ENCODE measurements around the gene ST3GAL4. TPM values are rescaled to one million over a fixed set of nuclear protein-coding genes. Genes with fewer than 3 reads are reported as not detected.
"Not testable (repeated sequence)": the region's sequence is repeated elsewhere in the genome, so short reads cannot be mapped to it uniquely, and the experiment has no call there.

ST3GAL4 gene
- polyA plus RNA-seq, 2 of the 4 experiments (the other 2 are of a cell fraction), result 11.9 to 17.5 TPM

DNA sequence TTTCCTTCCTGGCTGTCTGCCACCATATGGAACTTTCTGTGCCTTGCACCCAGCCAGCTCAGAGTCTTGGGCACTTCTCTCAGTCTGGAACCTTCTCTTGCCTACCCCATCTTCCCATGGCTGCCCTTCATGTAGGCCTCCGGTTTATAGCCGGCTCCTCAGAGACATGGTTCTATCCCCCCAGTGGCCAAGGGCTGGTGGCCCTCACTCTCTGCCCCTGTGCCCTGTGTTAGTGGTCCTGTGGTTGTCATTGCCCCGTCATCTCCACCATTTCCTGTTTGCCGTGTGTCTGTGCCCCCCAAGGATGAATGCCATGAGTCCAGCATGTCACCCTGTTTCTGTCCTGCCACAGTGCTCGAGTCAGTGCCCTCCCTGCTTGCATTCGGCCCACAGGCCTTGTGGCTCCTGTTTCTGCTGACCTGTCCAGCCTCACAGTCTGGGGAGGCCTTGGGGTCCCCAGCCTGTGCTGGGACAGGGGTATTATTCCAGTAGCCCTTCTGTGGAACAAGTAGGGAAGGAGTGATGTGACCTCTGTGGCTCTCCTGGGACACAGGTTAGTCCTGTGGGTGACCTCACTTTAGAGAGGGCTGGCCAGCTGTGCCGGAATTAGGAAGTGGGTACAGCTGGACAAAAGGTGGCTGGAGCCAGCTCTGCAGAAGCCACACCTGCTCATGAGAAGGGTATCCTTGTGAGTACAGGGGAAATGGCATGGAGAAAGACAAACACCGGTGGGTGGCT lies 30.7 kb downstream of the ST3GAL4 start (continued):
- no peak for TF ChIP-seq TP53 (CRISPR knock-in tag; IDR thresholded peaks at IDR 0.05)
- no peak for TF ChIP-seq KDM5A (IDR thresholded peaks at IDR 0.05)
- TF ChIP-seq JUNB (IDR thresholded peaks at IDR 0.05), result no peak

DNA sequence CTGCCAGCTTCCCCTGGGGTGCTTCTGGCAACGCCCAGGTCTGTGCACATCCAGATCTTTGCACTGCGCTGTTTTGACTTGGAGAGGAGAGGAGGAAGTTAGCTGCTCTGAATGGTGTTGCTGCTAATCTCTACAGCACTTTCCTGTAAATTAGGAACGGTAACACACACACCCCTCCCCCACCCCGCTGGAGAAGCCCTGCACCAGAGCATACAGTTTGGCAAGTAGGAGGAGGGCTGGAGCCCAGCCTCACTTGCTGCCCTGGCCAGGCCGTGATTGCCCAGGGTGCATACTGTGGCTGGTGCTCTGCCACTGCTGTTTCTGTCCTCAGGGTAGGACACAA lies 31.2 kb downstream of the ST3GAL4 start:
- H3K4me1 ChIP-seq; H3K9me3 ChIP-seq; DNase-seq (ENCODE audit: low read depth in 1 of 2, low spot score in 1 of 2); H3K4me3 ChIP-seq; POLR2A ChIA-PET; H3K27ac ChIP-seq; H3K4me2 ChIP-seq; ATAC-seq; FAIRE-seq: not testable (repeated sequence)
- CTCF ChIA-PET, result interaction anchor here (0.6 kb wide), 1 partner anchor 891 kb away, joined by 4 read pairs; the partner anchor contains the start of gene FEZ1
- 63% methylated on average over 5 of the region's 5 CpGs for WGBS (ENCODE audit: missing lambda C conversion rate)

DNA sequence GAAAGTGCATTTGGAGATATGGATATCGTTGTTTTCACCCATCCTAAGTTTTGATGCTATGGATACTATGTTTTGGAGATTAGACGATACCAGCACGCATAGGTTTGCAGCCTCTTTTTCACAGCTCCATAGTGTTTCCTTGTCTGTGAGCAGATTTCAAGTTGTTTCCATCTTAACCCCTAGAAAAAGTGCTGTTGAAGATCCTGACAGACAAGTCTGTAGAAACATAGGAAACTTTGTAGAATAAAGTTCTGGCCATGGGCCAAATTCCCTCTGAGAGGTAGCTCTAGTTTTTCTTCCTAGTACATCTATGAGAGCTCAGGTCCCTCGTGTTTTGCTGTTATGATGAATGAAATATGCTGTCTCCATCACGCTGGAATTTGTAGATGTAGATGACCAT lies 32.4 kb downstream of the ST3GAL4 start:
- TF ChIP-seq RNF2 (IDR thresholded peaks at IDR 0.05; ENCODE audit: borderline replicate concordance, low read depth), result no peak
- TF ChIP-seq FOSL2 (IDR thresholded peaks at IDR 0.05), result no peak
- no peak for TF ChIP-seq FOSL2 (CRISPR knock-in tag; IDR thresholded peaks at IDR 0.05)
- no peak for TF ChIP-seq JUNB (IDR thresholded peaks at IDR 0.05)
- TF ChIP-seq HOXB13 (CRISPR knock-in tag; IDR thresholded peaks at IDR 0.05; ENCODE audit: low read depth), result no peak
- TF ChIP-seq CBX8 (IDR thresholded peaks at IDR 0.05), result no peak
- TF ChIP-seq GATA3 (IDR thresholded peaks at IDR 0.05; ENCODE audit: borderline replicate concordance), result no peak
- TF ChIP-seq POLR2A (IDR thresholded peaks at IDR 0.05; ENCODE audit: low read length), result no peak
- no peak for TF ChIP-seq EP300 (IDR thresholded peaks at IDR 0.05)
- TF ChIP-seq, protein P1, sequence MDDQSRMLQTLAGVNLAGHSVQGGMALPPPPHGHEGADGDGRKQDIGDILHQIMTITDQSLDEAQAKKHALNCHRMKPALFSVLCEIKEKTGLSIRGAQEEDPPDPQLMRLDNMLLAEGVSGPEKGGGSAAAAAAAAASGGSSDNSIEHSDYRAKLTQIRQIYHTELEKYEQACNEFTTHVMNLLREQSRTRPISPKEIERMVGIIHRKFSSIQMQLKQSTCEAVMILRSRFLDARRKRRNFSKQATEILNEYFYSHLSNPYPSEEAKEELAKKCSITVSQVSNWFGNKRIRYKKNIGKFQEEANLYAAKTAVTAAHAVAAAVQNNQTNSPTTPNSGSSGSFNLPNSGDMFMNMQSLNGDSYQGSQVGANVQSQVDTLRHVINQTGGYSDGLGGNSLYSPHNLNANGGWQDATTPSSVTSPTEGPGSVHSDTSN (IDR thresholded peaks at IDR 0.05), result no peak
- TF ChIP-seq HDAC2 (IDR thresholded peaks at IDR 0.05), result no peak
- TF ChIP-seq, protein P2, sequence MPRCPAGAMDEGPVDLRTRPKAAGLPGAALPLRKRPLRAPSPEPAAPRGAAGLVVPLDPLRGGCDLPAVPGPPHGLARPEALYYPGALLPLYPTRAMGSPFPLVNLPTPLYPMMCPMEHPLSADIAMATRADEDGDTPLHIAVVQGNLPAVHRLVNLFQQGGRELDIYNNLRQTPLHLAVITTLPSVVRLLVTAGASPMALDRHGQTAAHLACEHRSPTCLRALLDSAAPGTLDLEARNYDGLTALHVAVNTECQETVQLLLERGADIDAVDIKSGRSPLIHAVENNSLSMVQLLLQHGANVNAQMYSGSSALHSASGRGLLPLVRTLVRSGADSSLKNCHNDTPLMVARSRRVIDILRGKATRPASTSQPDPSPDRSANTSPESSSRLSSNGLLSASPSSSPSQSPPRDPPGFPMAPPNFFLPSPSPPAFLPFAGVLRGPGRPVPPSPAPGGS (IDR thresholded peaks at IDR 0.05), result no peak
- no peak for TF ChIP-seq ZNF302 (CRISPR knock-in tag; IDR thresholded peaks at IDR 0.05)
- no peak for TF ChIP-seq NPAS2 (CRISPR knock-in tag; IDR thresholded peaks at IDR 0.05; ENCODE audit: borderline replicate concordance)
- TF ChIP-seq, protein P3, sequence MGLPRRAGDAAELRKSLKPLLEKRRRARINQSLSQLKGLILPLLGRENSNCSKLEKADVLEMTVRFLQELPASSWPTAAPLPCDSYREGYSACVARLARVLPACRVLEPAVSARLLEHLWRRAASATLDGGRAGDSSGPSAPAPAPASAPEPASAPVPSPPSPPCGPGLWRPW (IDR thresholded peaks at IDR 0.05), result no peak
- TF ChIP-seq RFX5 (IDR thresholded peaks at IDR 0.05), result no peak
- TF ChIP-seq, protein P4, sequence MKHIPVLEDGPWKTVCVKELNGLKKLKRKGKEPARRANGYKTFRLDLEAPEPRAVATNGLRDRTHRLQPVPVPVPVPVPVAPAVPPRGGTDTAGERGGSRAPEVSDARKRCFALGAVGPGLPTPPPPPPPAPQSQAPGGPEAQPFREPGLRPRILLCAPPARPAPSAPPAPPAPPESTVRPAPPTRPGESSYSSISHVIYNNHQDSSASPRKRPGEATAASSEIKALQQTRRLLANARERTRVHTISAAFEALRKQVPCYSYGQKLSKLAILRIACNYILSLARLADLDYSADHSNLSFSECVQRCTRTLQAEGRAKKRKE (CRISPR knock-in tag; IDR thresholded peaks at IDR 0.05; ENCODE audit: low read depth), result no peak
- TF ChIP-seq, protein P5, sequence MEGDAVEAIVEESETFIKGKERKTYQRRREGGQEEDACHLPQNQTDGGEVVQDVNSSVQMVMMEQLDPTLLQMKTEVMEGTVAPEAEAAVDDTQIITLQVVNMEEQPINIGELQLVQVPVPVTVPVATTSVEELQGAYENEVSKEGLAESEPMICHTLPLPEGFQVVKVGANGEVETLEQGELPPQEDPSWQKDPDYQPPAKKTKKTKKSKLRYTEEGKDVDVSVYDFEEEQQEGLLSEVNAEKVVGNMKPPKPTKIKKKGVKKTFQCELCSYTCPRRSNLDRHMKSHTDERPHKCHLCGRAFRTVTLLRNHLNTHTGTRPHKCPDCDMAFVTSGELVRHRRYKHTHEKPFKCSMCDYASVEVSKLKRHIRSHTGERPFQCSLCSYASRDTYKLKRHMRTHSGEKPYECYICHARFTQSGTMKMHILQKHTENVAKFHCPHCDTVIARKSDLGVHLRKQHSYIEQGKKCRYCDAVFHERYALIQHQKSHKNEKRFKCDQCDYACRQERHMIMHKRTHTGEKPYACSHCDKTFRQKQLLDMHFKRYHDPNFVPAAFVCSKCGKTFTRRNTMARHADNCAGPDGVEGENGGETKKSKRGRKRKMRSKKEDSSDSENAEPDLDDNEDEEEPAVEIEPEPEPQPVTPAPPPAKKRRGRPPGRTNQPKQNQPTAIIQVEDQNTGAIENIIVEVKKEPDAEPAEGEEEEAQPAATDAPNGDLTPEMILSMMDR (IDR thresholded peaks at IDR 0.05), result no peak
- TF ChIP-seq RAD21 (conservative IDR thresholded peaks at IDR 0.05 in 1 of 2, IDR thresholded peaks at IDR 0.05 in 1 of 2), result no peak
- FAIRE-seq (no peak), ATAC-seq (no peak), DNase-seq (ENCODE audit: low read depth in 1 of 2, low spot score in 1 of 2) (no peak)
- no peaks in the 10 kb centered on the region for H3K9me3 ChIP-seq
- H3K4me3 ChIP-seq, result no peak overlapping the region
- 90% methylated on average over 5 of the region's 5 CpGs for WGBS (ENCODE audit: missing lambda C conversion rate)
- no peak overlapping the region for H3K4me2 ChIP-seq
- H3K27ac ChIP-seq, result no peak overlapping the region
- ChIA-PET POLR2A (no interaction called here), CTCF (no interaction called here)
- 0 out of 3 replicates have a peak, but pooled peaks cover 4% of the 10 kb centered on the region for H3K4me1 ChIP-seq

All from A549 (cell line).